GM10248 (cell line): ENCODE results near the gene CTNNA3.

Experiments used
- CTCF ChIA-PET: fragments of 300-600 bp; sonication (Branson Sonifier 250); formaldehyde crosslinking; extraction: SDS; loops from one replicate; lab custom pipeline; 2021; ENCODE audit warnings: antibody characterized with exemption; lab: Yijun Ruan, JAX
- POLR2A ChIA-PET: fragments of 350-650 bp; sonication (Branson Sonifier 250); formaldehyde crosslinking; extraction: SDS; loops from one replicate; lab custom pipeline; 2020; ENCODE audit warnings: antibody characterized with exemption; lab: Yijun Ruan, JAX
- DNase-seq: peaks from one replicate; pipeline ENCODE4 v3.0.0; 2012; ENCODE audit errors: extremely low spot score
- CTCF ChIP-seq: IDR thresholded peaks from 2 replicates; pipeline ENCODE4 v1.5.1; 2012; ENCODE audit warnings: mild to moderate bottlenecking, low read depth; ENCODE audit errors: extremely low read depth, missing control alignments, control extremely low read depth

The CTNNA3 gene

DNA sequence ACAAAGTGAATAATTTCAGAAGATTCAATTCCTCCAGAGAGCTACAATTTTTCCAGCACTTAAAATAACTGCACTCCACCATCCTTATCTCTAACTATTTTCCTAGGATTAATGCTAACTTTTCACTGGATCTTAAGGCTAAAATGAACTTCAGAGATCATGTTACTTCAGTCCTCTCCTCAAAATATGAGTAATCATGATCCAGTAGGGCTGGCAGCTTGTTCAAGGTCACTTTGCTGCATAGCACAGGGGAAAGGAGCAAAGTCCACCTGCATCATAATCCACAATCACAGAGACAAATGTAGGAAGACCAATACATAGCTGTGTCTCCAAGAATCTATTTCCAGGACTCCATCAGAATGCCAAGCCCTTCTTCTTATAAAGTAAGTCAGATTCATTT is 619.9 kb downstream of the CTNNA3 start:
- DNase-seq: no peak
- ChIA-PET CTCF (interaction anchor here (1.8 kb wide), 1 partner anchor 9 kb away, joined by 6 read pairs; no protein-coding TSS in a partner anchor), POLR2A (no interaction called here)
- TF ChIP-seq CTCF: no peak

- no peak for DNase-seq
- ChIA-PET CTCF (interaction anchor here (1.0 to 1.8 kb wide), 2 partner anchors 8 to 10 kb away, joined by 3 to 6 read pairs; no protein-coding TSS in a partner anchor), POLR2A (no interaction called here)
- no peak for TF ChIP-seq CTCF
These were observed 620.5 kb downstream of the CTNNA3 start for GRCh38 chr10:67075491-67075971.

GRCh38 chr10:67072654-67073053 is 623.3 kb downstream of the CTNNA3 start:
- TF ChIP-seq CTCF: no peak
- CTCF ChIA-PET: no interaction called here
- POLR2A ChIA-PET: no interaction called here
- no peak for DNase-seq

GRCh38 chr10:67050415-67050814 is 645.6 kb downstream of the CTNNA3 start:
- CTCF ChIA-PET: interaction anchor here (0.9 to 1.0 kb wide), 2 partner anchors 11 to 14 kb away, joined by 3 read pairs; no protein-coding TSS in a partner anchor
- no peak for TF ChIP-seq CTCF
- POLR2A ChIA-PET: no interaction called here
- DNase-seq: no peak

- no peak for DNase-seq
- CTCF ChIA-PET: interaction anchor here (0.9 to 1.0 kb wide), 2 partner anchors 11 to 15 kb away, joined by 3 read pairs; no protein-coding TSS in a partner anchor
- TF ChIP-seq CTCF: no peak
- POLR2A ChIA-PET: no interaction called here
These were observed 646.0 kb downstream of the CTNNA3 start for GRCh38 chr10:67049988-67050387.

DNA sequence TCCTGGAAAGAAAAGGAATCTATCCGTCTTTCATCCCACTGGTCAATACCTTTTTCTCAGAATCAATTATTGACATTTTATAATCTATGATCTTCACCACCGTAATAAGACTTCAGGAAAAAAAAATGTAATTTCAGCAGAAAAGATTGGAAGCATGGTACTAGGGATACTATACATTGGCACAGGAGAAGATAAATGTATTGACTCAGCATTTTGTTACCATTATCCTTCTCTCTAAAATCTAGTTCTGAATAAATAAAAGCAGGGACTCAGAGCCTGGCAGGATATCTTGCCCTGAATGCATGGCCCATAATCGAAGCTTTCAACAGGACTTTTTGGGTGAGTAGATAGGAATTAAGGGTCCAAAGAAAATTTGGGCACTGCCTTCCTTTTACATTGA is 649.5 kb downstream of the CTNNA3 start:
- TF ChIP-seq CTCF: no peak
- DNase-seq: no peak
- CTCF ChIA-PET: no interaction called here
- POLR2A ChIA-PET: no interaction called here

DNA sequence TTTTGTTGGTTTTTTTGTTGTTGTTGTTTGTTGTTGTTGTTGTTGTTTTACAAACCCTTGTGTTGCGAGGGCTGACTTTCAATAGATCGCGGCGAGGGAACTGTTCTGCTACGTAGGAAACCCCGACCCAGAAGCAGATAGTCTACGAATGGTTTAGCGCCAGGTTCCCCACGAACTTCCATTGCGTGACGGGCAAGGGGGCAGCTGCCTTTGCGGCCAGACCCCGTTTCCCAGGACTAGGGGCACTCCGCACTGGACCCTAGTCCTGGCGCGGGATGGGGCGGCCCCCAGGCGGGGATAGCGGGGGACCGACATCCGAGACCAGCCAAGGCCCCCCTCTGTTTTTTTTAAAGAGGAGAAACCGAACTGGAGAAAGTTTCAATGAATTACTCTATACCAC is 650.6 kb downstream of the CTNNA3 start:
- POLR2A ChIA-PET: no interaction called here
- DNase-seq: no peak
- CTCF ChIA-PET: interaction anchor here (1.9 kb wide), 1 partner anchor 11 kb away, joined by 4 read pairs; no protein-coding TSS in a partner anchor
- TF ChIP-seq CTCF: no peak
